Psoas muscle (tissue), 8 donors: ENCODE measurements around the gene RELA. TPM values are rescaled to one million over a fixed set of nuclear protein-coding genes. Genes with fewer than 3 reads are reported as not detected.
"Not testable (repeated sequence)": the region's sequence is repeated elsewhere in the genome, so short reads cannot be mapped to it uniquely, and the experiment has no call there.

Source experiments
- ATAC-seq, 4 donors: fragments of 200-7000 bp; cut with Tn5 transposase; one replicate each; pipeline ENCODE4 v1.9.1; 2020; ENCODE audit warnings: moderate library complexity in 3 of 4, mild to moderate bottlenecking in 2 of 4
- DNase-seq, 2 donors: peaks; one replicate each; pipeline ENCODE4 v3.0.0-alpha.2; 2020
- H3K27ac ChIP-seq: fragments of 200-600 bp; one replicate; pipeline ENCODE4 v1.8.0; 2022
- H3K27me3 ChIP-seq, 3 donors: fragments of 200-600 bp in 1 of 3; one replicate each; pipeline versions ENCODE4 v1.6.1 to v1.8.0; 2013 to 2022; ENCODE audit warnings: low read length in 2 of 3, mild to moderate bottlenecking in 2 of 3, moderate library complexity in 1 of 3; ENCODE audit not compliant: insufficient read depth in 3 of 3
- H3K36me3 ChIP-seq, 2 donors: fragments of 200-600 bp in 1 of 2; one replicate each; pipeline versions ENCODE4 v1.6.1 to v1.8.0; 2013 to 2022; ENCODE audit warnings: low read depth in 1 of 2, mild to moderate bottlenecking in 1 of 2, moderate library complexity in 1 of 2; ENCODE audit not compliant: insufficient read depth in 1 of 2
- H3K4me1 ChIP-seq: fragments of 200-600 bp; one replicate; pipeline ENCODE4 v1.8.0; 2022
- H3K4me3 ChIP-seq: fragments of 200-600 bp; one replicate; pipeline ENCODE4 v1.8.0; 2022; ENCODE audit warnings: mild to moderate bottlenecking
- H3K9me3 ChIP-seq: fragments of 200-600 bp; one replicate; pipeline ENCODE4 v1.8.0; 2022
- WGBS, 3 donors: extraction: QIAGEN DNeasy Blood & Tissue Kit; methylation state at CpG; one replicate each; pipeline versions ENCODE4 v1.1.6 to v1.1.7; 2013; 5-methylcytosine and 5-hydroxymethylcytosine counted together
- intact Hi-C, 2 donors: fragments of 100-400 bp; cut with DNase I; formaldehyde crosslinking; loops; one replicate each; pipeline versions ENCODE4 v1.11.0 to v1.14.2; 2022
- polyA plus RNA-seq, 3 donors: library from polyadenylated mRNA; stranded (reverse); fragments of 200-250 nt; gene quantifications; one replicate each; pipeline ENCODE4 v1.2.3, GENCODE V29; 2013
- total RNA-seq, 4 donors: library from RNA; stranded (reverse); fragmentation: NEBNext Ultra II Directional in 2 of 4; extraction: Animal tissue kit (Norgen Biotek cat#: 25700) in 2 of 4; gene quantifications; one replicate each; pipeline versions ENCODE4 v1.2.1 to v1.2.4, GENCODE V29; 2021 to 2023
- TF ChIP-seq, protein P1 (sequence below): fragments of 200-600 bp; IDR thresholded peaks from one replicate; pipeline ENCODE4 v1.8.0; 2022; ENCODE audit warnings: antibody characterized with exemption
- donor health status: healthy with polysubstance abuse.
- donor health status: DM: no; HTN: no; CAD: no; lungs with moderate emphysema.
- donor health status: Bipolar disorder and iron deficiency.
- donor health status: healthy.
- donor health status: DM: yes; HTN: yes; CAD: no.
- donor health status: DM: no; HTN: no; CAD: no.
- donor health status: DM: no; HTN: no; CAD: no.
- donor health status: DM: yes; HTN: yes; CAD: no.

Gene RELA
- total and polyA plus RNA-seq, 7 donors, result 42.1 to 72.6 (median 64.0) TPM

DNA sequence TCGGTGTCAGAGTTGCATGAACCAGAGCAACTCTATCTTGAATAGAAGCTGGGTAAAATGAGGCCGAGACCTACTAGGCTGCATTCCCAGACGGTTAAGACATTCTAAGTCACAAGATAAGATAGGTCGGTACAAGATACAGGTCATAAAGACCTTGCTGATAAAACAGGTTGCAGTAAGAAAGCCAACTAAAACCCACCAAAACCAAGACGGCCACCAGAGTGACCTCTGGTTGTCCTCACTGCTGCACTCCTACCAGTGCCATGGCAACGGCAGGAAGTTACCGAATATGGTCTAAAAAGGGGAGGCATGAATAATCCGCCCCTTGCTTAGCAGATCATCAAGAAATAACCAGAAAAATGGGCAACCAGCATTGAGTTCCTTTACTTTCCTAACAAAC, 46.9 kb upstream of the RELA start:
- no peak for DNase-seq
- H3K4me3 ChIP-seq, result no peak overlapping the region
- no peak for ATAC-seq
- intact Hi-C loops, result loop anchor here in 1 of 2 donors (5.0 kb wide), 3 partner anchors 73 to 278 kb away; partner anchors contain the start of genes AP5B1 and PCNX3
- H3K9me3 ChIP-seq, result no peaks in the 10 kb centered on the region
- no peaks in the 10 kb centered on the region for H3K27me3 ChIP-seq
- peaks cover 6 to 20% of the 10 kb centered on the region in 2 donors for H3K36me3 ChIP-seq
- peak overlapping the region; percentile 4 for H3K27ac ChIP-seq
- 46 to 55% (median 46%) methylated on average over 8 of the region's 8 CpGs for WGBS, 3 donors
- H3K4me1 ChIP-seq, result peaks cover 13% of the 10 kb centered on the region
- TF ChIP-seq, protein P1, sequence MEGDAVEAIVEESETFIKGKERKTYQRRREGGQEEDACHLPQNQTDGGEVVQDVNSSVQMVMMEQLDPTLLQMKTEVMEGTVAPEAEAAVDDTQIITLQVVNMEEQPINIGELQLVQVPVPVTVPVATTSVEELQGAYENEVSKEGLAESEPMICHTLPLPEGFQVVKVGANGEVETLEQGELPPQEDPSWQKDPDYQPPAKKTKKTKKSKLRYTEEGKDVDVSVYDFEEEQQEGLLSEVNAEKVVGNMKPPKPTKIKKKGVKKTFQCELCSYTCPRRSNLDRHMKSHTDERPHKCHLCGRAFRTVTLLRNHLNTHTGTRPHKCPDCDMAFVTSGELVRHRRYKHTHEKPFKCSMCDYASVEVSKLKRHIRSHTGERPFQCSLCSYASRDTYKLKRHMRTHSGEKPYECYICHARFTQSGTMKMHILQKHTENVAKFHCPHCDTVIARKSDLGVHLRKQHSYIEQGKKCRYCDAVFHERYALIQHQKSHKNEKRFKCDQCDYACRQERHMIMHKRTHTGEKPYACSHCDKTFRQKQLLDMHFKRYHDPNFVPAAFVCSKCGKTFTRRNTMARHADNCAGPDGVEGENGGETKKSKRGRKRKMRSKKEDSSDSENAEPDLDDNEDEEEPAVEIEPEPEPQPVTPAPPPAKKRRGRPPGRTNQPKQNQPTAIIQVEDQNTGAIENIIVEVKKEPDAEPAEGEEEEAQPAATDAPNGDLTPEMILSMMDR, result no peak

DNA sequence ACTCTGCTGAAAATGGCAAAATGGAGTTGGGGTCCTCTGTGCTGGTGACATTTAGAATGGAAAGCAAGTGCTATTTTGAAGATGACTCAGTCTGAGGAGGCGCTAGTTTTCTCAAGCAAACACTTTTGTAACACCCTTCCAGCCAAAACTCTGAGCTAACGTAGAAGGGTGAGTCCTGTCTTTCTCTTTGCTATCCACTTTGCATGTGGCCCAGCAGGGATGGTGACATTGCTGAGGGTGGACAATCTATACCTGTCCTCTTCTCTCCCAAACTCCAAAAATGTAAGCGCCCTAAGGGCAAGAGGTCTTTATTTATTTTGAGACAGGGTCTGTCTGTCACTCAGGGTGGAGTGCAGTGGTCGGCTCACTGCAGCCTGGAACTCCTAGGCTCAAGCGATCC, 45.7 kb upstream of the RELA start:
- ATAC-seq (no peak), DNase-seq (no peak)
- Histone ChIP-seq H3K36me3 (peaks cover under 1 to 8% of the 10 kb centered on the region in 2 donors), H3K4me3 (no peak overlapping the region), H3K4me1 (peaks cover 11% of the 10 kb centered on the region), H3K9me3 (no peaks in the 10 kb centered on the region), H3K27ac (no peak overlapping the region), H3K27me3 (no peaks in the 10 kb centered on the region)
- 86 to 91% (median 87%) methylated on average over 5 of the region's 5 CpGs for WGBS, 3 donors
- TF ChIP-seq, protein P1, result no peak
- intact Hi-C loops, result no loop called here

DNA sequence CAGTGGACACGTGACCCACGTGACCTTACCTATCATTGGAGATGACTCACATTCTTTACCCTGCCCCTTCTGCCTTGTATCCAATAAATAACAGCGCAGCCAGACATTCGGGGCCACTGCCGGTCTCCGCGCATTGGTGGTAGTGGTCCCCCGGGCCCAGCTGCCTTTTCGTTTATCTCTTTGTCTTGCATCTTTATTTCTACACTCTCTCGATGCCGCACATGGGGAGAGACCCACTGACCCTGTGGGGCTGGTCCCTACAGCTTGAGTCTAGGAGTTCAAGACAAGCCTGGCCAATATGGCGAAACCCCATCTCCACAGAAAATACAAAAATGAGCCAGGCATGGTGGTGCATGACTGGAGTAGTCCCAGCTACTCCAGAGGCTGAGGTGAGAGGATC, 44.3 kb upstream of the RELA start:
- not testable (repeated sequence) for H3K27me3 ChIP-seq, H3K4me1 ChIP-seq, ATAC-seq, H3K4me3 ChIP-seq, H3K27ac ChIP-seq, DNase-seq, H3K36me3 ChIP-seq, H3K9me3 ChIP-seq
- 78 to 88% (median 84%) methylated on average over 9 to 10 of the region's 12 CpGs for WGBS, 3 donors
- intact Hi-C loops, result loop anchor here in 1 of 2 donors (2.0 kb wide), 1 partner anchor 112 kb away; no protein-coding TSS in a partner anchor

DNA sequence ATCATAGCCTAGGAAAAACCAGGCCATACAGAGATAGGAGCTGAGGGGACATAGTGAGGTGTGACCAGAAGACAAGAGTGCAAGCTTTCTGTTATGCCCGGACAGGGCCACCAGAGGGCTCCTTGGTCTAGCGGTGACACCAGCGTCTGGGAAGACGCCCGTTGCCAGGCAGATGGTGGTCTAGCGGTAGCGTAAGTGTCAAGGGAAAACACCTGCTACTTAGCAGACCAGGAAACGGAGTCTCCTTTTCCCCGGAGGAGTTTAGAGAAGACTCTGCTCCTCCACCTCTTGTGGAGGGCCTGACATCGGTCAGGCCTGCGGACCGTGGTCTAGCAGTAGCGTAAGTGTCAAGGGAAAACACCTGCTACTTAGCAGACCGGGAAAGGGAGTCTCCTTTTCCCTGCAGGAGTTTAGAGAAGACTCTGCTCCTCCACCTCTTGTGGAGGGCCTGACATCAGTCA, 43.6 kb upstream of the RELA start:
- peak; percentile 83 to 89 for DNase-seq
- H3K36me3 ChIP-seq, H3K4me1 ChIP-seq, H3K27ac ChIP-seq, H3K9me3 ChIP-seq, H3K27me3 ChIP-seq: not testable (repeated sequence)
- peak in 1 of 4 donors; percentile 58 for ATAC-seq
- H3K4me3 ChIP-seq, result peak overlapping the region; percentile 52
- intact Hi-C loops, result loop anchor here in 1 of 2 donors (2.0 kb wide), 1 partner anchor 112 kb away; no protein-coding TSS in a partner anchor
- TF ChIP-seq, protein P1, result peak; percentile 75
- 3 to 6% (median 5%) methylated on average over 14 of the region's 14 CpGs for WGBS, 3 donors

DNA sequence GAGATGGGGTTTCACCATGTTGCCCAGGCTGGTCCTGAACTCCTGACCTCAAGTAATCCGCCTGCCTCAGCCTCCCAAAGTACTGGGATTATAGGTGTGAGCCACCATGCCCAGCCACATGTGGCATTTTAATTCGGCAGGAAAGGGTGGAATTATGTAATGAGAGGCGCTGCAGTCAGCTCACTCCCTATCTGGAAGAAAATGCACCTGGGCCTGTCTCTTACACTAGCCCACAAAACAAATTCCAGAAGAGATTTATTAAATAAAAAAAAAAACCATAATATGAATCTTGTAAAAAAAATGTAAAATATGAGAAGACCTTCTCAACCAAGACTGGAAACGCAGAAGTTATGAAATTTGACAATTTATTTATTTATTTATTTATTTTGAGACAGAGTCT, 41.1 kb upstream of the RELA start:
- Histone ChIP-seq H3K4me3 (no peak overlapping the region), H3K4me1 (no peaks in the 10 kb centered on the region), H3K27me3 (no peaks in the 10 kb centered on the region), H3K36me3 (no peaks in the 10 kb centered on the region), H3K27ac (no peak overlapping the region), H3K9me3 (no peaks in the 10 kb centered on the region)
- WGBS, 3 donors, result 32 to 47% (median 39%) methylated on average over 4 of the region's 4 CpGs
- intact Hi-C loops, result loop anchor here in 1 of 2 donors (2.0 kb wide), 1 partner anchor 115 kb away; no protein-coding TSS in a partner anchor
- no peak for ATAC-seq
- DNase-seq, result no peak
- TF ChIP-seq, protein P1, result no peak
